ENCODE results near the gene PM20D1.

DNA sequence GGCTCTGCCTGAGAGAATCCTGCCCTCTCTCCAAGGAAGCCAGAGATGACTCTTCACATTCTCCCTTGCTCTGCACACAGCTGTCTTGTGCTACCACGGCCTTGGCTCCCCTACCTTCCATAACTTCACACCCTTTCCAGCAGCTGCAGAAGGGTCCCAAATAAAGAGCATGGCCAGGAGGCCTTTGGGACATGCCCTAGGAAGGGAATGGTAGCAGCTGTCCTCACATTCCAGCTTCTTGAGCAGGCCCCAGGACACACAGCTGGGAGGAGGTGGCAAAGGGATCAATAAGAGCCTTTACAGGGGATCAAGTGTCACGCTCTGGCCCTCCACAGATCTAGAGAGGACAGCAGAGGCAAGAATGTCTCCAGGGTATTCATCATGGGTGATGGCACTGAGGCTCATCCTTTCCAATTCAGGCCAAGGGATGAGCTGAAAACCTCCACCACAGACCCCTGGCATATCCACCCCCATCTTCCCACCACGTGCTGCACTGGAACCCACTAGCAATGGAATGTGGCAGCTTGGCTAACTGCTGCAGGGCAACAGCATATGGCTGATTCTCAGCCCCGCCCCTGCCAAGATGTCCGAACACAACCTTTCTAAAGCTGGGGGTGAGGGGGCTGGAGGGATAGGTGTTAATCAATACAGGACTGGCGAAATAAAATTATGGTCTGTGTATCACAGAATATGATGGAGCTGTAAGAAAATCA, 56.8 kb downstream of the PM20D1 start:
- TF ChIP-seq, protein P1, sequence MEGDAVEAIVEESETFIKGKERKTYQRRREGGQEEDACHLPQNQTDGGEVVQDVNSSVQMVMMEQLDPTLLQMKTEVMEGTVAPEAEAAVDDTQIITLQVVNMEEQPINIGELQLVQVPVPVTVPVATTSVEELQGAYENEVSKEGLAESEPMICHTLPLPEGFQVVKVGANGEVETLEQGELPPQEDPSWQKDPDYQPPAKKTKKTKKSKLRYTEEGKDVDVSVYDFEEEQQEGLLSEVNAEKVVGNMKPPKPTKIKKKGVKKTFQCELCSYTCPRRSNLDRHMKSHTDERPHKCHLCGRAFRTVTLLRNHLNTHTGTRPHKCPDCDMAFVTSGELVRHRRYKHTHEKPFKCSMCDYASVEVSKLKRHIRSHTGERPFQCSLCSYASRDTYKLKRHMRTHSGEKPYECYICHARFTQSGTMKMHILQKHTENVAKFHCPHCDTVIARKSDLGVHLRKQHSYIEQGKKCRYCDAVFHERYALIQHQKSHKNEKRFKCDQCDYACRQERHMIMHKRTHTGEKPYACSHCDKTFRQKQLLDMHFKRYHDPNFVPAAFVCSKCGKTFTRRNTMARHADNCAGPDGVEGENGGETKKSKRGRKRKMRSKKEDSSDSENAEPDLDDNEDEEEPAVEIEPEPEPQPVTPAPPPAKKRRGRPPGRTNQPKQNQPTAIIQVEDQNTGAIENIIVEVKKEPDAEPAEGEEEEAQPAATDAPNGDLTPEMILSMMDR (IDR thresholded peaks at IDR 0.05), result no peak
- TF ChIP-seq, protein P2, sequence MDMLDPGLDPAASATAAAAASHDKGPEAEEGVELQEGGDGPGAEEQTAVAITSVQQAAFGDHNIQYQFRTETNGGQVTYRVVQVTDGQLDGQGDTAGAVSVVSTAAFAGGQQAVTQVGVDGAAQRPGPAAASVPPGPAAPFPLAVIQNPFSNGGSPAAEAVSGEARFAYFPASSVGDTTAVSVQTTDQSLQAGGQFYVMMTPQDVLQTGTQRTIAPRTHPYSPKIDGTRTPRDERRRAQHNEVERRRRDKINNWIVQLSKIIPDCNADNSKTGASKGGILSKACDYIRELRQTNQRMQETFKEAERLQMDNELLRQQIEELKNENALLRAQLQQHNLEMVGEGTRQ (IDR thresholded peaks at IDR 0.05; ENCODE audit: borderline replicate concordance, low read depth, low read length), result no peak
- TF ChIP-seq SIN3A (IDR thresholded peaks at IDR 0.05; ENCODE audit: borderline replicate concordance, low read depth, low read length) (no peak), POLR2AphosphoS5 (IDR thresholded peaks at IDR 0.05; ENCODE audit: low read depth, low read length) (no peak), SMC3 (IDR thresholded peaks at IDR 0.05; ENCODE audit: low read depth, low read length) (no peak), TCF12 (IDR thresholded peaks at IDR 0.05) (no peak), TAF1 (IDR thresholded peaks at IDR 0.05; ENCODE audit: borderline replicate concordance, low read depth, low read length) (no peak), CHD2 (IDR thresholded peaks at IDR 0.05; ENCODE audit: low read length, partially characterized antibody) (no peak), EP300 (IDR thresholded peaks at IDR 0.05; ENCODE audit: borderline replicate concordance in 1 of 2, low read depth in 1 of 2, low read length in 1 of 2) (no peak), YY1 (IDR thresholded peaks at IDR 0.05; ENCODE audit: low read depth) (no peak)
- TF ChIP-seq, protein P3, sequence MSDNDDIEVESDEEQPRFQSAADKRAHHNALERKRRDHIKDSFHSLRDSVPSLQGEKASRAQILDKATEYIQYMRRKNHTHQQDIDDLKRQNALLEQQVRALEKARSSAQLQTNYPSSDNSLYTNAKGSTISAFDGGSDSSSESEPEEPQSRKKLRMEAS (IDR thresholded peaks at IDR 0.05; ENCODE audit: low read depth), result no peak
- TF ChIP-seq, protein P4, sequence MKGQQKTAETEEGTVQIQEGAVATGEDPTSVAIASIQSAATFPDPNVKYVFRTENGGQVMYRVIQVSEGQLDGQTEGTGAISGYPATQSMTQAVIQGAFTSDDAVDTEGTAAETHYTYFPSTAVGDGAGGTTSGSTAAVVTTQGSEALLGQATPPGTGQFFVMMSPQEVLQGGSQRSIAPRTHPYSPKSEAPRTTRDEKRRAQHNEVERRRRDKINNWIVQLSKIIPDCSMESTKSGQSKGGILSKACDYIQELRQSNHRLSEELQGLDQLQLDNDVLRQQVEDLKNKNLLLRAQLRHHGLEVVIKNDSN (IDR thresholded peaks at IDR 0.05; ENCODE audit: borderline replicate concordance, low read depth), result no peak
- TF ChIP-seq, protein P5, sequence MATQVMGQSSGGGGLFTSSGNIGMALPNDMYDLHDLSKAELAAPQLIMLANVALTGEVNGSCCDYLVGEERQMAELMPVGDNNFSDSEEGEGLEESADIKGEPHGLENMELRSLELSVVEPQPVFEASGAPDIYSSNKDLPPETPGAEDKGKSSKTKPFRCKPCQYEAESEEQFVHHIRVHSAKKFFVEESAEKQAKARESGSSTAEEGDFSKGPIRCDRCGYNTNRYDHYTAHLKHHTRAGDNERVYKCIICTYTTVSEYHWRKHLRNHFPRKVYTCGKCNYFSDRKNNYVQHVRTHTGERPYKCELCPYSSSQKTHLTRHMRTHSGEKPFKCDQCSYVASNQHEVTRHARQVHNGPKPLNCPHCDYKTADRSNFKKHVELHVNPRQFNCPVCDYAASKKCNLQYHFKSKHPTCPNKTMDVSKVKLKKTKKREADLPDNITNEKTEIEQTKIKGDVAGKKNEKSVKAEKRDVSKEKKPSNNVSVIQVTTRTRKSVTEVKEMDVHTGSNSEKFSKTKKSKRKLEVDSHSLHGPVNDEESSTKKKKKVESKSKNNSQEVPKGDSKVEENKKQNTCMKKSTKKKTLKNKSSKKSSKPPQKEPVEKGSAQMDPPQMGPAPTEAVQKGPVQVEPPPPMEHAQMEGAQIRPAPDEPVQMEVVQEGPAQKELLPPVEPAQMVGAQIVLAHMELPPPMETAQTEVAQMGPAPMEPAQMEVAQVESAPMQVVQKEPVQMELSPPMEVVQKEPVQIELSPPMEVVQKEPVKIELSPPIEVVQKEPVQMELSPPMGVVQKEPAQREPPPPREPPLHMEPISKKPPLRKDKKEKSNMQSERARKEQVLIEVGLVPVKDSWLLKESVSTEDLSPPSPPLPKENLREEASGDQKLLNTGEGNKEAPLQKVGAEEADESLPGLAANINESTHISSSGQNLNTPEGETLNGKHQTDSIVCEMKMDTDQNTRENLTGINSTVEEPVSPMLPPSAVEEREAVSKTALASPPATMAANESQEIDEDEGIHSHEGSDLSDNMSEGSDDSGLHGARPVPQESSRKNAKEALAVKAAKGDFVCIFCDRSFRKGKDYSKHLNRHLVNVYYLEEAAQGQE (IDR thresholded peaks at IDR 0.05; ENCODE audit: low read depth, low read length), result no peak
